Measurements from ENCODE around the gene ITFG2. TPM values are rescaled to one million over a fixed set of nuclear protein-coding genes. Genes with fewer than 3 reads are reported as not detected.

ITFG2 gene
- total and polyA plus RNA-seq, 2 experiments from 2014 or later = 15.7 to 19.1 TPM

DNA sequence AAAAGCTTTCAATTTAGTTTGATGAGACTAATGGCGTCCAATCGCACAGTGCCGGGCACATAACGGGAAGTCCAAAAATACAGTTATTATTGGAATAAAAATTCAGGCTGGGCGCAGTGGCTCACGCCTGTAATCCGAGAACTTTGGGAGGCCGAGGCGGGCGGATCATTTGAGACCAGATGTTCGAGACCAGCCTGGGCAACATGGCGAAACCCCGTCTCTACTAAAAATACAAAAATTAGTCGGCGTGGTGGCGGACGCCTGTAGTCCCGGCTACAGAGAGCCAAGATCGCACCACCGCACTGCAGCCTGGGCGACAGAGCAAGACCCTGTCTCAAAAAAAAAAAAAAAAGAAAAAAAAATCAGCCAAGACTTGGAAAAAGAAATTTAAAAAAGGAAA is 18.9 kb upstream of the ITFG2 start:
- Histone ChIP-seq H3K4me3 (no peak overlapping the region), H3K79me2 (ENCODE audit: insufficient read depth) (peaks cover 24% of the 10 kb centered on the region), H3K27me3 (replicated peaks; ENCODE audit: insufficient read depth) (no peaks in the 10 kb centered on the region), H3K9ac (no peak overlapping the region), H3K36me3 (ENCODE audit: low read depth) (no peaks in the 10 kb centered on the region), H3K9me3 (ENCODE audit: low read depth) (no peaks in the 10 kb centered on the region), H3K4me2 (ENCODE audit: unreplicated experiment) (no peak overlapping the region), H3K4me1 (ENCODE audit: insufficient read depth) (peaks cover 8% of the 10 kb centered on the region; the same call in 1 of the 2 replicates), H3F3A (ENCODE audit: insufficient read depth) (no peaks in the 10 kb centered on the region), H2AFZ (no peak overlapping the region), H4K20me1 (ENCODE audit: insufficient read depth) (no peaks in the 10 kb centered on the region), H3K9me2 (ENCODE audit: insufficient read depth) (no peaks in the 10 kb centered on the region), H3K27ac (no peak overlapping the region)
- WGBS, 2 experiments (ENCODE audit: low coverage in 1 of 2, low lambda C conversion rate in 2 of 2, missing lambda C conversion rate in 2 of 2) = 93% methylated on average over 20 to 21 of the region's 21 CpGs
- in situ Hi-C loops (cut with MboI) = no loop called here
- TF ChIP-seq EZH2 (IDR thresholded peaks at IDR 0.05; ENCODE audit: insufficient read depth, poor library complexity, severe bottlenecking) = no peak
- TF ChIP-seq EZH2phosphoT487 (IDR thresholded peaks at IDR 0.05; ENCODE audit: insufficient read depth, low read depth) = no peak
- DNase-seq = no peak

DNA sequence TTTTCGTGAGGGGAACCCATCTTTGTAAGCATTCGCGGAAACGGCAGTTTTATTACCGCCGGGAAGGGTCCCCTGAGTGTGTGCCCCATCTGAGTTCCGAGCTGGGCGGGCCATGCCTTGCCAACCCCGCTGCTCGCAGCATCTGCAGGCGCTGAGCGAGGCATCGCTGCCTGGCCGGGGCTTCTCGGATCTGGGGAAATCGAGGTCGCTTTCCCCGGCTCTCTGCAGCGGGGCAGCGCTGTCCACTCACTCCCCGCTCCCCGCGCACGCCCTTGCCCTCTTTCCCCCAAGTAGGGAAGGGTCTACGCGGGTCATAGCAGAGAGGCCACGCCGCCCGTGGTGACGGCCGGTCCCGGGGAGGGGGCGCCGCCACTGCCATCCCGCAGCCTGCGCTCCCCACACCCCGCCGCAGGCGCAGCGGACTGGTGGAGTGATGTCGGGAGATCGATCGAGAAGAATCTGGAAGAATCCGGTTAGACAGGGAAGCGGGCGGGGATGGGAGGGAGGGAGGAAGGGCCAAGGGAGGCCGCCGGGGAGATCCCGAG is 18.2 kb upstream of the ITFG2 start:
- H3K4me2 ChIP-seq (ENCODE audit: unreplicated experiment) = peak overlapping the region; percentile 89
- H4K20me1 ChIP-seq (ENCODE audit: insufficient read depth) = no peaks in the 10 kb centered on the region
- in situ Hi-C loops (cut with MboI) = no loop called here
- peak overlapping the region; percentile 8; the same call in 1 of the 2 replicates for H3K27ac ChIP-seq
- peak overlapping the region; percentile 92 for H3K4me3 ChIP-seq
- TF ChIP-seq EZH2 (IDR thresholded peaks at IDR 0.05; ENCODE audit: insufficient read depth, poor library complexity, severe bottlenecking) (no peak), EZH2phosphoT487 (IDR thresholded peaks at IDR 0.05; ENCODE audit: insufficient read depth, low read depth) (no peak)
- H3K79me2 ChIP-seq (ENCODE audit: insufficient read depth) = peaks cover 24% of the 10 kb centered on the region
- H3K9me2 ChIP-seq (ENCODE audit: insufficient read depth) = no peaks in the 10 kb centered on the region
- 1 to 3% methylated on average over 39 to 49 of the region's 49 CpGs for WGBS, 2 experiments (ENCODE audit: low coverage in 1 of 2, low lambda C conversion rate in 2 of 2, missing lambda C conversion rate in 2 of 2)
- H3K9ac ChIP-seq = peak overlapping the region; percentile 85
- H2AFZ ChIP-seq = peak overlapping the region; percentile 89
- peaks cover 8% of the 10 kb centered on the region; the same call in 1 of the 2 replicates for H3K4me1 ChIP-seq (ENCODE audit: insufficient read depth)
- H3K36me3 ChIP-seq (ENCODE audit: low read depth) = no peaks in the 10 kb centered on the region
- H3K9me3 ChIP-seq (ENCODE audit: low read depth) = no peaks in the 10 kb centered on the region
- H3F3A ChIP-seq (ENCODE audit: insufficient read depth) = no peaks in the 10 kb centered on the region
- peak; percentile 55 for DNase-seq
- no peaks in the 10 kb centered on the region for H3K27me3 ChIP-seq (replicated peaks; ENCODE audit: insufficient read depth)

DNA sequence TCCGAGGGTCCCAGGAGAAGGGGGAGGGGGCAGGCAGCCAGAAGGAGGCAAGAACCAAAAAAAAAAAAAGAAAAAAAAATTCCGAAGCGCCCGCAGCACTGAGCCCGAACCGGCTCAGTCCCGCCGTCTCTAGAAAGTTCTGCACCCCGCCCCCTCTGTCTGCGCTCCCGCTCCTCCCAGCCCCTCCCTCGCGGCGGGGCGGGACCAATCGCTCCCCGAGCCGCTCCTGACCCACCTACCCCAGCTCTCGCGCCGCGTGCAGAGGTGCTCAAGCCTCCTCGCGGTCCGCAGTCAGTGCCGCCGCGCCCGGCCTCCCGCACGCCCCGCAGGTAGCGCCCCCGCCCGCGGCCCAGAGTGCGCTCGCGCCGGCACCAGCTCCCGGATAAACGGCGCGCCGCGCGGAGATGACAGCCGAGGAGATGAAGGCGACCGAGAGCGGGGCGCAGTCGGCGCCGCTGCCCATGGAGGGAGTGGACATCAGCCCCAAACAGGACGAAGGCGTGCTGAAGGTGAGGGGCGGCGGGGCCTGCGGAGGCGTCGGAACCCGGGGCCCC is 17.7 kb upstream of the ITFG2 start, which contains the start of gene FKBP4:
Gene FKBP4, plus strand, starts transcription at position 235 of the 554 bp plus-strand sequence. Its CDS starts 170 bp downstream, at position 405.
- Histone ChIP-seq H3F3A (ENCODE audit: insufficient read depth) (no peaks in the 10 kb centered on the region), H3K27me3 (replicated peaks; ENCODE audit: insufficient read depth) (no peaks in the 10 kb centered on the region), H3K9me3 (ENCODE audit: low read depth) (no peaks in the 10 kb centered on the region), H3K79me2 (ENCODE audit: insufficient read depth) (peaks cover 24% of the 10 kb centered on the region), H3K27ac (peak within 1 kb of the TSS; percentile 8; the same call in 1 of the 2 replicates), H3K4me3 (peak within 1 kb of the TSS; percentile 92), H3K36me3 (ENCODE audit: low read depth) (no peaks in the 10 kb centered on the region), H3K4me1 (ENCODE audit: insufficient read depth) (peaks cover 8% of the 10 kb centered on the region; the same call in 1 of the 2 replicates), H4K20me1 (ENCODE audit: insufficient read depth) (no peaks in the 10 kb centered on the region), H3K4me2 (ENCODE audit: unreplicated experiment) (peak within 1 kb of the TSS; percentile 98), H3K9ac (peak within 1 kb of the TSS; percentile 85), H3K9me2 (ENCODE audit: insufficient read depth) (no peaks in the 10 kb centered on the region), H2AFZ (peak within 1 kb of the TSS; percentile 91)
- in situ Hi-C loops (cut with MboI) = no loop called here
- peak; percentile 97 for DNase-seq
- TF ChIP-seq EZH2 (IDR thresholded peaks at IDR 0.05; ENCODE audit: insufficient read depth, poor library complexity, severe bottlenecking) = no peak
- no peak for TF ChIP-seq EZH2phosphoT487 (IDR thresholded peaks at IDR 0.05; ENCODE audit: insufficient read depth, low read depth)
- WGBS, 2 experiments (ENCODE audit: low coverage in 1 of 2, low lambda C conversion rate in 2 of 2, missing lambda C conversion rate in 2 of 2) = 1 to 2% methylated on average over 41 to 56 of the region's 63 CpGs

DNA sequence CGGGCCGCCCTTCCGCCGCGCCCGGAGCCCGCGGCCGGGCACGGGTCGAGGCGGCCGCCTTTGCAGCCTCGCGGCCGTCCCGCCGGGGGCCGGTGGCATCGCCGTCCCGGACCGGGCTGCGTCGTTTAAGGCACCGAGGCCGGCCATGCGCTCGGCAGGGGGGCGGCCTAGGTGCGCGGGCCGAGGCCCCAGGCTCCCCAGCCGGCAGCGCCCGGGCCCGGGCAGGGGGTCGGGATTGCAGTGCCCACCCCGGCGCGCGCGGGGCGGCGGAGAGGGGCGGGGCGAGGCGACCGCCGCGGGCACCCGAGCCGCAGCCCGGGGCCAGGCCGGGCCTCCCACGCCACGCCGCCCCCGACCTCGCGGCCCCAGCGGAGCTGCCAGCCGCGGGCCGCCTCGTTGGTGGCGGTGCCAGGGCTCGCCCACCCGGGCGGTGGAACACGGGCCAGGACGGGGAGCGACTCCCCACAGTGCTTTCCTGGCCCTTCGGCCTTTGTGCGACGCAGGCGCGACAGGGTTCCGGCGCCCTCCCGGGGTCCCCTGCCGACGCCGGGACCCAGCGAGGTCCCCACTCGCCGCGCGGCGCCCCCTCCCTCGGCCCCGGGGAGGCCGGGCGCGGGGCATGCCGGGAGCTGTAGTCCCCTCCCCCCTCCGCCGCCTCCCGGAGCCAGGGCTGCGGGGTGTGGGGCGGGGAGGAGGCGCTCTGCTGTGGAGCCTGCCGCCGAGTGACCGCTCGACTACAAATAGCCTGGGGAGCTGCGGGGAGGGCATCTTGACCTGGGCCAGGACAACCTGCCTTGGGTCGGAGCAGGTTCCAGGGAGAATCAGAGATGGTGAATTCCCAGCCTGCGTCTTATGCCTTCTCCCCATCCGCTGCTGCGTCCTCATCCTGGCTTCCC is 16.9 kb upstream of the ITFG2 start:
- 0 to 1% methylated on average over 36 to 47 of the region's 111 CpGs for WGBS, 2 experiments (ENCODE audit: low coverage in 1 of 2, low lambda C conversion rate in 2 of 2, missing lambda C conversion rate in 2 of 2)
- peak overlapping the region; percentile 98 for H3K4me2 ChIP-seq (ENCODE audit: unreplicated experiment)
- H3K4me3 ChIP-seq = peak overlapping the region; percentile 92
- H3K36me3 ChIP-seq (ENCODE audit: low read depth) = no peaks in the 10 kb centered on the region
- H3K27me3 ChIP-seq (replicated peaks; ENCODE audit: insufficient read depth) = no peaks in the 10 kb centered on the region
- H3K79me2 ChIP-seq (ENCODE audit: insufficient read depth) = peaks cover 24% of the 10 kb centered on the region
- H3K9ac ChIP-seq = peak overlapping the region; percentile 85
- H3K4me1 ChIP-seq (ENCODE audit: insufficient read depth) = peaks cover 8% of the 10 kb centered on the region; the same call in 1 of the 2 replicates
- in situ Hi-C loops (cut with MboI) = no loop called here
- H3K9me3 ChIP-seq (ENCODE audit: low read depth) = no peaks in the 10 kb centered on the region
- TF ChIP-seq EZH2 (IDR thresholded peaks at IDR 0.05; ENCODE audit: insufficient read depth, poor library complexity, severe bottlenecking) = no peak
- TF ChIP-seq EZH2phosphoT487 (IDR thresholded peaks at IDR 0.05; ENCODE audit: insufficient read depth, low read depth) = no peak
- peak; percentile 83 for DNase-seq
- no peaks in the 10 kb centered on the region for H3F3A ChIP-seq (ENCODE audit: insufficient read depth)
- H3K27ac ChIP-seq = no peak overlapping the region
- no peaks in the 10 kb centered on the region for H3K9me2 ChIP-seq (ENCODE audit: insufficient read depth)
- H4K20me1 ChIP-seq (ENCODE audit: insufficient read depth) = no peaks in the 10 kb centered on the region
- H2AFZ ChIP-seq = peak overlapping the region; percentile 91

Measured in GM23248 (cell line).